Activated CD4-positive, alpha-beta T cell treated with anti-CD3 and anti-CD28 coated beads, Interleukin-10, Interleukin-2, amounts not matched to agents 100 ng/mL and 50 ng/mL, durations not matched to agents 16 hours and 8 hours (primary cell): Measurements from ENCODE around the gene RER1.

Experiments used
- DNase-seq: peaks from one replicate; pipeline ENCODE4 v3.0.0-alpha.2; 2020

Gene RER1

DNA sequence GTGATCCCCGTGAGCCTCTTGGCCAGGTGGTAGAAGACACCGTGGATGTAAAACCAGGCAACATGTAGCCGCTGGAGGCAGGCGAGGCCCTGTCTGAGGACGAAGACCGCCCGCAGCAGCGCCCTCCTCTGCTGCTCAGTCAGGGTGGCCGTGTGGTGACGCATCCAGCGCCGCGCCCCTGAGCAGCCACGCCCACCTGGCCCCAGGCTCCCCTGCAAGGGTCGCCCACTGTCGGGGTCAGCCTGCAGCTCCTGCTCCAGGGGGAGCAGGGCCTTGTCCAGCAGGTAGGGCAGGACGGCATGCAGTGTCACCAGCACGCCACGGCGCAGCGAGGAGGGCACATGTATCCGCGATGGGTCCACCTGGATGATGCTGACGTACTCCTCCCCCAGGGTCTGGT lies 16.8 kb downstream of the RER1 start:
- no peak for DNase-seq

DNA sequence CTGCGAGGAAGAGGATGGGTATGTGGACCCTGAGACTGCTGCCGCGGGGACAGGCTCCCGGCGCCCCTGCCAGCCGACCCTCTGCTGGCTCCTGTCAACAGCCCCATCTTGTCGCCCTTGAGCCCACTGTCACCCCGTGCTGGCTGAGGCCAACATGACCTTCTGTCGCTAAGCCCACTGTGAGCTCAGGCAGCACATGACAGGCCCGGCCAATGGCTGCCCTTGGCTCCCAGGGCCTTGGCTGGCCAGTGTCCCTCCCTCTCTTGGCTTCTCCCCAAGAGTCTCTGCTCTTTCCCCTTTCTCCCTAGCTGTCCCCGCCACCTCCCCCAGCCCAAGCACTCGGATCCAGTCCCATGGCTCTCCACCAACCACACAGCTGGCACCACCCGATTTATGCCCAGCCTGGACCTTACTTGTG lies 17.2 kb downstream of the RER1 start:
- no peak for DNase-seq

- no peak for DNase-seq
These were observed 18.1 kb downstream of the RER1 start for GRCh38 chr1:2409745-2410144.

- DNase-seq: no peak
These were observed 20.3 kb downstream of the RER1 start for GRCh38 chr1:2411801-2412394.

GRCh38 chr1:2412395-2412772 lies 20.7 kb downstream of the RER1 start, which contains the start of gene PEX10:
Gene PEX10 (minus strand): TSS chr1:2412564. CDS start chr1:2412502, 62 bp downstream.
- peak; percentile 99 for DNase-seq

- no peak for DNase-seq
These were observed 21.3 kb downstream of the RER1 start for GRCh38 chr1:2412773-2413494.

- DNase-seq: peak; percentile 38
These were observed 22.1 kb downstream of the RER1 start for GRCh38 chr1:2413495-2414296.

- DNase-seq: peak; percentile 82
These were observed 22.8 kb downstream of the RER1 start for GRCh38 chr1:2414297-2414958.

DNA sequence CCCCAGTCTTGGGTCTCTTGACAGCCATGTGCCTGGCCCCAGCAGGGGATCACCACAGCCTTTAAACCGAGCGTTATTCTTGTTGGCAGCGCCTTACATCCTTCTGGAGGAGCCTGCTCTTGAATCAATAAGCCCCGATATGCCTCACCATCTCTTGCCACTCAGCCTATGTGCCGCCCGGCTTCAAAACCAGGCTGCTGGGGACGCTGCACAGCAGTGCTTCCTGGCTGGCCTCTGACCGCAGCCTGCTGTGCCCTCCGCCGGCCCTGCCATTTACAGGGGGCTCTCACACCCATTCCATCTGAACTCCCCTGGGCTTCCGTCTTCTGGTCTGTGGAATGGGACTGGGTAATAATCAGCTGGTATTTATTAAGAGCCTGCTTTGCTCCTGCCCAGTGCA lies 23.7 kb downstream of the RER1 start:
- no peak for DNase-seq

GRCh38 chr1:2415801-2416208 lies 24.2 kb downstream of the RER1 start:
- peak; percentile 70 for DNase-seq

GRCh38 chr1:2416403-2416802 lies 24.8 kb downstream of the RER1 start:
- DNase-seq: peak; percentile 42

GRCh38 chr1:2417083-2417832 lies 25.6 kb downstream of the RER1 start:
- no peak for DNase-seq

GRCh38 chr1:2417833-2418225 lies 26.2 kb downstream of the RER1 start:
- no peak for DNase-seq

DNA sequence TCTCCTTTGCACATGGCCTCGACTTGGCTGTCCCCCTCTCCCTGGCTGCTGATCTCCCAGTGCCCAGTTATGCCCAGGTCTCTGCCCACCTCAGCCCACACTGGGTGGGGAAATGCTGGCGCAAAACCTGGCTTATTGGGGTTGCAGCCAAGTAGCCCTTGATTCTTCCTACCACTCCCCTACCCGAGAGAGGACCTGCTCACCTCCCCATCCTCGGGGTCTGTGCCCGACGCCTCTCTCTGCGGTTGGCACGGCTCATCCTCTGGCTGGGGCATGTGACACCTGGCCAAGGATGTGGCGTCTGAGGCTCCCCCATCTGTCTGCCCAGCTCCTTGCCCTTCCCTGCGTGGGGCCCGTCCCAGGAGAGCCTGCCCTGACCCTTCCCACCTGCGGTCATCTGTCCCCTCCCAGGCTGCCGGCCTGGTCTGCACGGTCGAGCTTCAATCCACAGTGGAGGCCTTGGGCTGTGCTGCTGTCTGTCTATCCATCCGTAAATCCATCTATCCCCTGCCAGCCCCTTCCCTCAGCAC lies 27.2 kb downstream of the RER1 start:
- DNase-seq: no peak

DNA sequence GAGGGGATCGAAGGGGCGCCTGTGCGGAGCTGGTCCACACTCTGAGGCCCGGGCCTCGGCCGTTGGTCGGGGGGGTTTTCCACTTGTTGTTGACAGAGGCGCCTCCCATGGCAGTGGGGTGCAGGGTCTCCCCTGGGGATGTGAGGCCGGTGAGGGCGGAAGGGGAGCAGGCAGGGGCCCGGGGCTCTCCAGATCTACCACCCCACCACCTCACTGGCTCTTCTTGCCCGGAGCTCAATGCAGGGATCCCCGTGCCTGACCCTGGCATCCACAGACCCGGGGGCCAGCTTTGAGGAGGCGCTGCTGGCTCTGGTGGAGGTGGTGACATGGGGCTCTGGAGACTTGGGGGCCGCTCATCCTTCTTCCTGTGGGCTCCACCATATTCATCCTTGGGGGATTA lies 27.8 kb downstream of the RER1 start:
- no peak for DNase-seq

GRCh38 chr1:2422523-2422922 lies 30.9 kb downstream of the RER1 start:
- DNase-seq: no peak

- no peak for DNase-seq
These were observed 34.3 kb downstream of the RER1 start for GRCh38 chr1:2425892-2426291.

DNA sequence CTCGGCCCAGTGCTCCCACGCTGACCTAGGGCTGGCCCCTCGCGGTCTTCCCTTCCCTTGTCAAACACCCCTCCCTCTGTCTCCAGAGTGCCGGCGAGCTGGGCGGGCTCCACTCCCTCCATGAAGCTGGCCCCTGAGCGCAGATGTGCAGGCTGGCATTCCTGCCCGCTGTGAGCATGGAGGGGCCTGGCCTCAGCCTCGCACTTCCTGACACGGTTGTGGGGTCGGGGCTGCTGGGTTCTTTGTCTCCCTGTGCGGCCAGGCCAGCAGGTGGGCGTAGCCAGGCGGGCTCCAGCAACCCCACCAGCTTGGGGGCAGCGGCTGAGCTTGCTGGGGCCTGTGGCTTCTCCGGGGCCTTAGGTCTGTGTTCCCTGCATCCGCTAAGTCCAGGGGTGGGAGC lies 34.9 kb downstream of the RER1 start:
- no peak for DNase-seq

GRCh38 chr1:2427051-2427450 lies 35.4 kb downstream of the RER1 start:
- DNase-seq: no peak

DNA sequence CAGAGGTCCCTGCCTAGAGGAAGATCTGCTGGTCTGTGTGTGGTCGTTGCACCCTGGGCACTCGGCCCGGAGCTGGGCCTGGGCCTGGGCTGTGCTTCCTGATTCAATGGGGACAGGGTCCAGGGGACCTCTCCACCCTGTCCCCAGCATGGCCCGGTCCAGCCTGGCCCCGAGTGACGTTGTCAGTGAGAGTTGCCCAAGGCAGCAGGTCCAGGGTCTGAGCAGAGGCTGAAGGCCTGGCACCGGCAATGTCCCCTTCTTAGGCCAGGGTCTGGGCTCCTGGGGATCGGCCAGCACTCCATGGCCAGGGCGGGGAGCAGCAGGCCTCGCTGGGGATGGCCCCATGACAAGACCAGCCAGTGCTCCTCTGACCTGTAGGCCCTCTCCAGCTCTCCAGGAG lies 36.3 kb downstream of the RER1 start:
- no peak for DNase-seq

DNA sequence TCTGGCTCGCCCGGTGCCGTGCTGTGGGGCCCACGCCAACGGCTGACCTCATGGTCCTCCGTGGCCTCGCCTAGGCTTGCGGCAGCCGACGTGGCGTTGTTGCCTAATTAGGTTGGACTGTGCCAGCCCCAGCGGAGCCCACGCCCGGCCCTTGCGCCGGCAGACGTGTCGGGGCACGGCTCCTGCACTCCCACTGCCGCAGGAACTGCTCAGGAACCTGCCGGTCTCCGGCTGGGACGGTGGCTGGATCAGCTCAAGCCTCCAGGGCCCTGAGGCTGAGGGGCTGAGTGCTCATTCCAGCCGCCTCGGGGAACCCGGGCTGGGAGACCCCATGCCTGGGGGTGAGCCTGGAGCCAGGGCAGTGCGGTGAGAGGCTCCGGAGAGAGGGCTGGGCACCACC lies 36.8 kb downstream of the RER1 start:
- no peak for DNase-seq
